Mammary epithelial cell (primary cell): ENCODE measurements around the gene YIPF5.

ENCODE experiments used
- EZH2 ChIP-seq: IDR thresholded peaks from 2 replicates; pipeline ENCODE4 v1.6.1; 2012; ENCODE audit warnings: low read length, inconsistent platforms, borderline replicate concordance
- TF ChIP-seq, protein P1 (sequence below), 2 donors: IDR thresholded peaks in 1 of 2; conservative IDR thresholded peaks in 1 of 2; 2 replicates each; pipeline ENCODE4 v1.5.1; 2011 to 2012; ENCODE audit warnings: inconsistent platforms in 2 of 2, low read length in 2 of 2, mild to moderate bottlenecking in 2 of 2, control low read depth in 1 of 2, low read depth in 1 of 2; ENCODE audit not compliant: insufficient read depth in 1 of 2; ENCODE audit errors: extremely low read depth in 1 of 2

DNA sequence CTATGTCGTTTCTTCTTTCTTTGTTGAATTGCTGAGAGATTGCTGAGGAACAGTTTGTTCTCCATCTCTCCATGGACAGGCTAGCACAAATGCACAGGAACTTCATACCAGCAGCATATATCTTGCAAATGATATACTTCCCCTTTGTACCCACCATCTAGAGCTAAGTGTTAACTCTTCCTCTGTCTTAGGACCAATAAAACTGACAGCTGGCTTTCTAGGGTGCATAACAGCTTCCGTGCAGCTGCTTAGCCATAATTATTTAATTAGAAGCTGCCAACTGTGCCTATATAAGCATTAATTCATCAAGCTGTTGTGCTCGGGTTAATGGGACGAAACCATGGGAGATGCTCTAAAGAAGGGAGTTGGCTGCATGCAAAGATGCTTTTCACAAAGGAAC lies 38.9 kb upstream of the YIPF5 start:
- TF ChIP-seq, protein P1, sequence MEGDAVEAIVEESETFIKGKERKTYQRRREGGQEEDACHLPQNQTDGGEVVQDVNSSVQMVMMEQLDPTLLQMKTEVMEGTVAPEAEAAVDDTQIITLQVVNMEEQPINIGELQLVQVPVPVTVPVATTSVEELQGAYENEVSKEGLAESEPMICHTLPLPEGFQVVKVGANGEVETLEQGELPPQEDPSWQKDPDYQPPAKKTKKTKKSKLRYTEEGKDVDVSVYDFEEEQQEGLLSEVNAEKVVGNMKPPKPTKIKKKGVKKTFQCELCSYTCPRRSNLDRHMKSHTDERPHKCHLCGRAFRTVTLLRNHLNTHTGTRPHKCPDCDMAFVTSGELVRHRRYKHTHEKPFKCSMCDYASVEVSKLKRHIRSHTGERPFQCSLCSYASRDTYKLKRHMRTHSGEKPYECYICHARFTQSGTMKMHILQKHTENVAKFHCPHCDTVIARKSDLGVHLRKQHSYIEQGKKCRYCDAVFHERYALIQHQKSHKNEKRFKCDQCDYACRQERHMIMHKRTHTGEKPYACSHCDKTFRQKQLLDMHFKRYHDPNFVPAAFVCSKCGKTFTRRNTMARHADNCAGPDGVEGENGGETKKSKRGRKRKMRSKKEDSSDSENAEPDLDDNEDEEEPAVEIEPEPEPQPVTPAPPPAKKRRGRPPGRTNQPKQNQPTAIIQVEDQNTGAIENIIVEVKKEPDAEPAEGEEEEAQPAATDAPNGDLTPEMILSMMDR (conservative IDR thresholded peaks at IDR 0.05 in 1 of 2, IDR thresholded peaks at IDR 0.05 in 1 of 2; ENCODE audit: extremely low read depth in 1 of 2, insufficient read depth in 1 of 2, low read depth in 1 of 2, low read length in 2 of 2) = no peak
- TF ChIP-seq EZH2 = no peak
